Measurements from ENCODE around the gene PER1. TPM values are rescaled to one million over a fixed set of nuclear protein-coding genes. Genes with fewer than 3 reads are reported as not detected.
A peak's percentile ranks its signal among the peaks of the same experiment; 100 is the strongest.

The PER1 gene
- total and polyA plus RNA-seq, 2 of the 13 experiments (the other 11 are each of a cell fraction or from before 2014, with no cell fraction given): 2.6 to 3.6 TPM

- TF ChIP-seq, protein P1, sequence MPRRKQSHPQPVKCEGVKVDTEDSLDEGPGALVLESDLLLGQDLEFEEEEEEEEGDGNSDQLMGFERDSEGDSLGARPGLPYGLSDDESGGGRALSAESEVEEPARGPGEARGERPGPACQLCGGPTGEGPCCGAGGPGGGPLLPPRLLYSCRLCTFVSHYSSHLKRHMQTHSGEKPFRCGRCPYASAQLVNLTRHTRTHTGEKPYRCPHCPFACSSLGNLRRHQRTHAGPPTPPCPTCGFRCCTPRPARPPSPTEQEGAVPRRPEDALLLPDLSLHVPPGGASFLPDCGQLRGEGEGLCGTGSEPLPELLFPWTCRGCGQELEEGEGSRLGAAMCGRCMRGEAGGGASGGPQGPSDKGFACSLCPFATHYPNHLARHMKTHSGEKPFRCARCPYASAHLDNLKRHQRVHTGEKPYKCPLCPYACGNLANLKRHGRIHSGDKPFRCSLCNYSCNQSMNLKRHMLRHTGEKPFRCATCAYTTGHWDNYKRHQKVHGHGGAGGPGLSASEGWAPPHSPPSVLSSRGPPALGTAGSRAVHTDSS (CRISPR knock-in tag; conservative IDR thresholded peaks at IDR 0.05): peak; percentile 92; the same call in 1 of the 2 replicates
- TF ChIP-seq, protein P2, sequence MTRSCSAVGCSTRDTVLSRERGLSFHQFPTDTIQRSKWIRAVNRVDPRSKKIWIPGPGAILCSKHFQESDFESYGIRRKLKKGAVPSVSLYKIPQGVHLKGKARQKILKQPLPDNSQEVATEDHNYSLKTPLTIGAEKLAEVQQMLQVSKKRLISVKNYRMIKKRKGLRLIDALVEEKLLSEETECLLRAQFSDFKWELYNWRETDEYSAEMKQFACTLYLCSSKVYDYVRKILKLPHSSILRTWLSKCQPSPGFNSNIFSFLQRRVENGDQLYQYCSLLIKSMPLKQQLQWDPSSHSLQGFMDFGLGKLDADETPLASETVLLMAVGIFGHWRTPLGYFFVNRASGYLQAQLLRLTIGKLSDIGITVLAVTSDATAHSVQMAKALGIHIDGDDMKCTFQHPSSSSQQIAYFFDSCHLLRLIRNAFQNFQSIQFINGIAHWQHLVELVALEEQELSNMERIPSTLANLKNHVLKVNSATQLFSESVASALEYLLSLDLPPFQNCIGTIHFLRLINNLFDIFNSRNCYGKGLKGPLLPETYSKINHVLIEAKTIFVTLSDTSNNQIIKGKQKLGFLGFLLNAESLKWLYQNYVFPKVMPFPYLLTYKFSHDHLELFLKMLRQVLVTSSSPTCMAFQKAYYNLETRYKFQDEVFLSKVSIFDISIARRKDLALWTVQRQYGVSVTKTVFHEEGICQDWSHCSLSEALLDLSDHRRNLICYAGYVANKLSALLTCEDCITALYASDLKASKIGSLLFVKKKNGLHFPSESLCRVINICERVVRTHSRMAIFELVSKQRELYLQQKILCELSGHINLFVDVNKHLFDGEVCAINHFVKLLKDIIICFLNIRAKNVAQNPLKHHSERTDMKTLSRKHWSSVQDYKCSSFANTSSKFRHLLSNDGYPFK (CRISPR knock-in tag; IDR thresholded peaks at IDR 0.05; ENCODE audit: borderline replicate concordance): 0 out of 2 replicates have a peak, but pooled peaks have one; percentile 34
- TF ChIP-seq BCL3 (CRISPR knock-in tag; IDR thresholded peaks at IDR 0.05) (no peak), ZNF180 (CRISPR knock-in tag; IDR thresholded peaks at IDR 0.05; ENCODE audit: borderline replicate concordance, low read depth) (no peak; the same call in 1 of the 2 replicates), NRL (CRISPR knock-in tag; IDR thresholded peaks at IDR 0.05; ENCODE audit: borderline replicate concordance) (no peak), U2AF2 (IDR thresholded peaks at IDR 0.05; ENCODE audit: low read depth, low read length) (no peak), MED8 (CRISPR knock-in tag; IDR thresholded peaks at IDR 0.05; ENCODE audit: insufficient replicate concordance) (peak; percentile 34), ZBTB20 (CRISPR knock-in tag; IDR thresholded peaks at IDR 0.05; ENCODE audit: borderline replicate concordance, low read depth) (no peak; the same call in 1 of the 2 replicates), KMT2B (CRISPR knock-in tag; IDR thresholded peaks at IDR 0.05) (no peak), ZNF761 (CRISPR knock-in tag; conservative IDR thresholded peaks at IDR 0.05) (no peak), ZNF3 (CRISPR knock-in tag; IDR thresholded peaks at IDR 0.05) (no peak), RBFOX2 (IDR thresholded peaks at IDR 0.05; ENCODE audit: low read depth, low read length) (no peak), SMARCC2 (IDR thresholded peaks at IDR 0.05) (no peak)
- TF ChIP-seq, protein P3, sequence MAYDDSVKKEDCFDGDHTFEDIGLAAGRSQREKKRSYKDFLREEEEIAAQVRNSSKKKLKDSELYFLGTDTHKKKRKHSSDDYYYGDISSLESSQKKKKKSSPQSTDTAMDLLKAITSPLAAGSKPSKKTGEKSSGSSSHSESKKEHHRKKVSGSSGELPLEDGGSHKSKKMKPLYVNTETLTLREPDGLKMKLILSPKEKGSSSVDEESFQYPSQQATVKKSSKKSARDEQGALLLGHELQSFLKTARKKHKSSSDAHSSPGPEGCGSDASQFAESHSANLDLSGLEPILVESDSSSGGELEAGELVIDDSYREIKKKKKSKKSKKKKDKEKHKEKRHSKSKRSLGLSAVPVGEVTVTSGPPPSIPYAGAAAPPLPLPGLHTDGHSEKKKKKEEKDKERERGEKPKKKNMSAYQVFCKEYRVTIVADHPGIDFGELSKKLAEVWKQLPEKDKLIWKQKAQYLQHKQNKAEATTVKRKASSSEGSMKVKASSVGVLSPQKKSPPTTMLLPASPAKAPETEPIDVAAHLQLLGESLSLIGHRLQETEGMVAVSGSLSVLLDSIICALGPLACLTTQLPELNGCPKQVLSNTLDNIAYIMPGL (CRISPR knock-in tag; IDR thresholded peaks at IDR 0.05; ENCODE audit: borderline replicate concordance in 1 of 2, low read depth in 1 of 2): peak; percentile 92 to 98
- TF ChIP-seq, protein P4, sequence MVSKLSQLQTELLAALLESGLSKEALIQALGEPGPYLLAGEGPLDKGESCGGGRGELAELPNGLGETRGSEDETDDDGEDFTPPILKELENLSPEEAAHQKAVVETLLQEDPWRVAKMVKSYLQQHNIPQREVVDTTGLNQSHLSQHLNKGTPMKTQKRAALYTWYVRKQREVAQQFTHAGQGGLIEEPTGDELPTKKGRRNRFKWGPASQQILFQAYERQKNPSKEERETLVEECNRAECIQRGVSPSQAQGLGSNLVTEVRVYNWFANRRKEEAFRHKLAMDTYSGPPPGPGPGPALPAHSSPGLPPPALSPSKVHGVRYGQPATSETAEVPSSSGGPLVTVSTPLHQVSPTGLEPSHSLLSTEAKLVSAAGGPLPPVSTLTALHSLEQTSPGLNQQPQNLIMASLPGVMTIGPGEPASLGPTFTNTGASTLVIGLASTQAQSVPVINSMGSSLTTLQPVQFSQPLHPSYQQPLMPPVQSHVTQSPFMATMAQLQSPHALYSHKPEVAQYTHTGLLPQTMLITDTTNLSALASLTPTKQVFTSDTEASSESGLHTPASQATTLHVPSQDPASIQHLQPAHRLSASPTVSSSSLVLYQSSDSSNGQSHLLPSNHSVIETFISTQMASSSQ (IDR thresholded peaks at IDR 0.05; ENCODE audit: low read depth): no peak; the same call in 1 of the 2 replicates
- TF ChIP-seq, protein P4 (CRISPR knock-in tag; IDR thresholded peaks at IDR 0.05; ENCODE audit: borderline replicate concordance): no peak
Observed at GRCh38 chr17:8186787-8187516, 34.7 kb upstream of the PER1 start (continued).

Measured in HepG2 (cell line).